Activated naive CD8-positive, alpha-beta T cell treated with anti-CD3 and anti-CD28 coated beads, Interleukin-2, amount 10 ng/mL, durations not matched to agents 7 days and 5 days (primary cell): ENCODE measurements around the gene AFF4. TPM values are rescaled to one million over a fixed set of nuclear protein-coding genes. Genes with fewer than 3 reads are reported as not detected.
"Not testable (repeated sequence)": the region's sequence is repeated elsewhere in the genome, so short reads cannot be mapped to it uniquely, and the experiment has no call there.

ENCODE experiments used
- ATAC-seq: fragments of 150-1000 bp; cut with Tn5 transposase; one replicate; pipeline ENCODE4 v1.10.0; 2021; ENCODE audit warnings: low read depth, moderate library complexity
- POLR2A ChIA-PET: fragments of 350-600 bp; sonication (Branson Sonifier 250); formaldehyde crosslinking; loops from one replicate; lab custom pipeline; 2021; ENCODE audit warnings: antibody characterized with exemption; lab: Charles Lee
- DNase-seq: peaks from one replicate; pipeline ENCODE4 v3.0.0; 2021
- H3K27ac Mint-ChIP-seq: one replicate; pipeline ENCODE4 v1.8.0; 2022; ENCODE audit warnings: mild to moderate bottlenecking, mixed read lengths
- H3K27me3 Mint-ChIP-seq: one replicate; pipeline ENCODE4 v1.8.0; 2022; ENCODE audit warnings: mild to moderate bottlenecking, moderate library complexity, mixed read lengths
- H3K36me3 Mint-ChIP-seq: one replicate; pipeline ENCODE4 v1.8.0; 2021; ENCODE audit warnings: mild to moderate bottlenecking, mixed read lengths
- H3K4me1 Mint-ChIP-seq: one replicate; pipeline ENCODE4 v1.8.0; 2021; ENCODE audit warnings: mixed read lengths
- H3K4me3 Mint-ChIP-seq: one replicate; pipeline ENCODE4 v1.8.0; 2022; ENCODE audit warnings: mild to moderate bottlenecking, moderate library complexity, mixed read lengths
- H3K9me3 Mint-ChIP-seq: one replicate; pipeline ENCODE4 v1.8.0; 2021; ENCODE audit warnings: mixed read lengths
- total RNA-seq, 2 experiments: library from RNA; stranded (reverse); gene quantifications; one replicate each; pipeline ENCODE4 v1.2.3, GENCODE V29; 2021

The AFF4 gene, protein sequence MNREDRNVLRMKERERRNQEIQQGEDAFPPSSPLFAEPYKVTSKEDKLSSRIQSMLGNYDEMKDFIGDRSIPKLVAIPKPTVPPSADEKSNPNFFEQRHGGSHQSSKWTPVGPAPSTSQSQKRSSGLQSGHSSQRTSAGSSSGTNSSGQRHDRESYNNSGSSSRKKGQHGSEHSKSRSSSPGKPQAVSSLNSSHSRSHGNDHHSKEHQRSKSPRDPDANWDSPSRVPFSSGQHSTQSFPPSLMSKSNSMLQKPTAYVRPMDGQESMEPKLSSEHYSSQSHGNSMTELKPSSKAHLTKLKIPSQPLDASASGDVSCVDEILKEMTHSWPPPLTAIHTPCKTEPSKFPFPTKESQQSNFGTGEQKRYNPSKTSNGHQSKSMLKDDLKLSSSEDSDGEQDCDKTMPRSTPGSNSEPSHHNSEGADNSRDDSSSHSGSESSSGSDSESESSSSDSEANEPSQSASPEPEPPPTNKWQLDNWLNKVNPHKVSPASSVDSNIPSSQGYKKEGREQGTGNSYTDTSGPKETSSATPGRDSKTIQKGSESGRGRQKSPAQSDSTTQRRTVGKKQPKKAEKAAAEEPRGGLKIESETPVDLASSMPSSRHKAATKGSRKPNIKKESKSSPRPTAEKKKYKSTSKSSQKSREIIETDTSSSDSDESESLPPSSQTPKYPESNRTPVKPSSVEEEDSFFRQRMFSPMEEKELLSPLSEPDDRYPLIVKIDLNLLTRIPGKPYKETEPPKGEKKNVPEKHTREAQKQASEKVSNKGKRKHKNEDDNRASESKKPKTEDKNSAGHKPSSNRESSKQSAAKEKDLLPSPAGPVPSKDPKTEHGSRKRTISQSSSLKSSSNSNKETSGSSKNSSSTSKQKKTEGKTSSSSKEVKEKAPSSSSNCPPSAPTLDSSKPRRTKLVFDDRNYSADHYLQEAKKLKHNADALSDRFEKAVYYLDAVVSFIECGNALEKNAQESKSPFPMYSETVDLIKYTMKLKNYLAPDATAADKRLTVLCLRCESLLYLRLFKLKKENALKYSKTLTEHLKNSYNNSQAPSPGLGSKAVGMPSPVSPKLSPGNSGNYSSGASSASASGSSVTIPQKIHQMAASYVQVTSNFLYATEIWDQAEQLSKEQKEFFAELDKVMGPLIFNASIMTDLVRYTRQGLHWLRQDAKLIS
- 10 to 100 TPM; 40.3 to 42.1 TPM for total RNA-seq

DNA sequence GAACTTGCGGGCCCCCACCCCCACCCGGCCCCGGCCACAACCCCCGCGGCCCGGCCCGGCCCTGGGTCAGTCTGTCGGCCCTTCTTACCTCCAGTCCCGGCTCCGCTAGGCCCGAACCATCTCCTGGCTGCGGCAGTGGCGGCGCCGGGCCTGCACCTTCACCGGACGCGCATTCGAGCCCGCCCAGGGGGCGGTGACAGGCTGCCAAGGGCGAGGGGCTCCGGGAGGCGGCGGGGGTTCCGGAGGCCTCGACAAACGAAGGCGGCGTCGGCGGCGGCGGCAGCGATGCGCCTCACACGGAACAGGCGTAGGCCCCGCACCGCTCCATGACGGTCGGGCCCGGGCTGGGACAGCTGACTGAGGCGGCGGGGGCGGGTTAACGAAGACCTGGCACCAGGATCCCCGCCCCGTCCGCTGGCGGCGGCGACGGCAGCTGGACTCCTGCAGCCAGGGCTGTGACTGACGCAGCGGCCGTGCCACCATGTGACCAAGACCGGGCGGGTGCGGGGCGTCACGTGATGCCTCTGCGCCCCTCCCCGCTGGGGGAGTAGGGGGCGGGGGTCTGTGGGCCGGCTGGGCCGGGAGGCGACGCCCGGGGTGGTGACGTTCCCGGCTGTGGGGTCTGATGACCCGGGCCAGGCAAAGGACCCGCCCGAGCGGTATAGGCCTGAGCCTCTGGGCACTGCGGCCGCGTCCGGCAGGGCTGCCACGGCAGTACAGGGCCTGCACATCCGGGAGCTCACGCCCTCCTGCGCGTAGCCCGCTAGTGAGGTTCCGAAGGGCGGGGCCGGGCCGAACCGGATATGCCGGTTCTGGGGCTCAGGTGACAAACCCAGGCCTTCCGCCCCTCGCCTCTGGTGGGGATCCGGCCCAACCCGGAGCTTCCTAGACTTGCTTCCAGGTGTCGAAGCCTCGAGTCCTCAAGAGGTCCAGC, at the start of gene AFF4:
Gene AFF4 (minus strand): TSS at position 464 of the 934 bp plus-strand sequence. CDS start 26,445 bp downstream, outside the sequence.
- no peaks in the 10 kb centered on the region for H3K27me3 Mint-ChIP-seq
- DNase-seq = peak; percentile 90
- H3K4me1 Mint-ChIP-seq = peaks cover 22% of the 10 kb centered on the region
- POLR2A ChIA-PET = interaction anchor here (0.6 to 3.6 kb wide), 14 partner anchors 9 to 1408 kb away, joined by 3 to 33 read pairs (median 4); partner anchors contain the start of genes GDF9, HSPA4, RAD50 and UBE2B
- no peaks in the 10 kb centered on the region for H3K9me3 Mint-ChIP-seq
- peak; percentile 91 for ATAC-seq
- H3K4me3 Mint-ChIP-seq = peak within 1 kb of the TSS; percentile 97
- H3K27ac Mint-ChIP-seq = peak within 1 kb of the TSS; percentile 96
- peaks cover 3% of the 10 kb centered on the region for H3K36me3 Mint-ChIP-seq

DNA sequence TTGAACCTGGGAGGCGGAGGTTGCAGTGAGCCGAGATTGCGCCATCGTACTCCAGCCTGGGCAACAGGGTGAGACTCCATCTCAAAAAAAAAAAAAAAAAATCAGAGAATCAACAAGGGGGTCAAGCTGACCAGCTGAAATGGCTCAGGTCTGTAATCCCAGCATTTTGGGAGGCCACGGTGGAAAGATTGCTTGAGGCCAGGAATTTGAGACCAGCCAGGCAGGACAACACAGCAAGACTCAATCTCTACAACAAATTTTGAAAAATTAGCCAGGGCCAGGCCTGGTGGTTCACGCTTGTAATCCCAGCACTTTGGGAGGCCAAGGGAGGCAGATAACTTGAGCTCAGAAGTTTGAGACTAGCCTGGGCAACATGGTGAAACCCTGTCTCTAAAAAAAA, 45.0 kb upstream of the AFF4 start:
- ATAC-seq, H3K4me1 Mint-ChIP-seq, H3K27me3 Mint-ChIP-seq, H3K9me3 Mint-ChIP-seq, H3K27ac Mint-ChIP-seq, H3K4me3 Mint-ChIP-seq, DNase-seq: not testable (repeated sequence)
- peaks cover 17% of the 10 kb centered on the region for H3K36me3 Mint-ChIP-seq
- POLR2A ChIA-PET = interaction anchor here (0.6 kb wide), 1 partner anchor 1516 kb away, joined by 3 read pairs; no protein-coding TSS in a partner anchor

DNA sequence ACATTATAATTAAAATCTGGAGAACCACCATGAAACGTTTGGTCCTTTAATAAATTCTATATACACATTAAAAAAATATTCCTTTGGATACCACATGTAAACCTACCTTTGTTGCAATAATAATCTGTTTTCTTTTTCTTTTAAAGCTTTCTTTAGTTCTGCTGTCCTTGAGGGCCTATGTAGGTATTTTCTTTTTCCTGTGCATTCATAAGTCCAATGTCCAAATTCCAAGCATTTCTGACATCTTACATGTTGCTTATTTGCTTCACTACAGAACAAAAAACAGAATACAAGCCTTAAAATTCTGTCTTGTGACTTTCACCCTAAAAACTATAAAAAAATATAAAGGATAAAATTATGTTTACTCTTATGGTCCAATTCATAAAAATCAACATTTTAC, 43.2 kb upstream of the AFF4 start:
- peaks cover 2% of the 10 kb centered on the region for H3K4me1 Mint-ChIP-seq
- peaks cover 21% of the 10 kb centered on the region for H3K36me3 Mint-ChIP-seq
- ATAC-seq (no peak), DNase-seq (no peak)
- H3K27ac Mint-ChIP-seq = no peak overlapping the region
- no peaks in the 10 kb centered on the region for H3K9me3 Mint-ChIP-seq
- H3K4me3 Mint-ChIP-seq = no peak overlapping the region
- POLR2A ChIA-PET = no interaction called here
- H3K27me3 Mint-ChIP-seq = no peaks in the 10 kb centered on the region

DNA sequence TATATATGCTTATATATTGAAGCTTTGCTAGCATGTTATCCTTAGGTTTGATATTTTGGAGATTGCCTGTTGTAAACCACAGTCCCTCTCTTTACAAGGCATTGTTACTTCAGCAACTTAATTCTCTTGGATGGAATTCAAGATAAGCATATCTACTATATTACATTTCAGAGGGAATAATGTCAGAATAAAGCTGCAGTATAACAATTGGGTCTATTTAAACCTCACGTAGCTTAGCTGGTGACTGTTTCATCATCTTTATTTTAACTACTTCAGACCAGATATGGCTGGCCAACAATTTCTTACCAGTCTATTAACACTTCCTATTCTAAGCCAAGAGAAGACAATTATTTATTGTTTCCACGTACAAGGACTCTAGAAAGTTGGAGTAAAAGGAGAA, 35.8 kb upstream of the AFF4 start:
- no peak for DNase-seq
- Mint-ChIP-seq H3K27me3 (no peaks in the 10 kb centered on the region), H3K9me3 (no peaks in the 10 kb centered on the region), H3K4me3 (no peak overlapping the region), H3K36me3 (peaks cover 16% of the 10 kb centered on the region), H3K4me1 (no peaks in the 10 kb centered on the region), H3K27ac (no peak overlapping the region)
- POLR2A ChIA-PET = no interaction called here
- ATAC-seq = no peak

DNA sequence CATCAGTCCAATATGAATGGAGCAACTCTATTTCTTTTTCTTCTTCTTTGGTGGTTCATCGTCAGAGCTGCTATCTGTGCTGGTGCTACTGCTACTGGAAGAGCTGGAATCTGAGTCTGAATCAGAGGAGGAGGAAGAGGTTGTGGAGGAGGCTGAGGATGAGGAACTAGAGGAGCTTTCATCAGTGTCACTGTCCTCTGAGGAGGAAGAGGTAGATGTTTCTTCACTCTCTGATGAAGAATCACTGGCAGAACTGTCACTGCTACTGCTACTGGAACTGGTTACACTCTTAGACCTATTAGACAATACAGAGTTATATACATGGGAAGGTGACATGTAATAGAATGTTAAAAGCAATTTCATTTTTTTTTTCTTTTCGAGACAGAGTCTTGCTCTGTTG, 35.1 kb upstream of the AFF4 start:
- Mint-ChIP-seq H3K36me3 (peaks cover 15% of the 10 kb centered on the region), H3K27ac (no peak overlapping the region), H3K4me1 (no peaks in the 10 kb centered on the region), H3K9me3 (no peaks in the 10 kb centered on the region), H3K4me3 (no peak overlapping the region), H3K27me3 (no peaks in the 10 kb centered on the region)
- no peak for DNase-seq
- POLR2A ChIA-PET = no interaction called here
- ATAC-seq = no peak

DNA sequence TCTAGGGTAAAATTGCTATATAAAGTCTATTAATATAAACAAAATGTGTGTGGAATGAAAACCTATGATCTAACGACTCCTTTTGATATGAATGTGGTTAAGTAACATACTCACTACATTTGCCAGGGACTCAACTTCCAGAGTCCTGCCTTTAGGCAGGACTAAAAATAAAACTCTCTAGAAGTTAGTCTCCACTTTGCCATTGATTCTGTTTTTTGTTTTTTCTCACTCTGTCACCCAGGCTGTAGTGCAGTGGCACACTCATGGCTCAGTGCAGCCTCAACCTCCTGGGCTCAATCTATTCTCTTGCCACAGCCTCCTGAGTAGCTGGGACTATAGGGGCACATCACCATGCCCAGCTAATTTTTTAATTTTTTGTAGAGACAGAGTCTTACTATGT, 32.9 kb upstream of the AFF4 start:
- DNase-seq (no peak), ATAC-seq (no peak)
- H3K27ac Mint-ChIP-seq = no peak overlapping the region
- H3K4me3 Mint-ChIP-seq = no peak overlapping the region
- no peaks in the 10 kb centered on the region for H3K4me1 Mint-ChIP-seq
- H3K27me3 Mint-ChIP-seq = no peaks in the 10 kb centered on the region
- no peaks in the 10 kb centered on the region for H3K9me3 Mint-ChIP-seq
- peaks cover 5% of the 10 kb centered on the region for H3K36me3 Mint-ChIP-seq
- POLR2A ChIA-PET = no interaction called here

DNA sequence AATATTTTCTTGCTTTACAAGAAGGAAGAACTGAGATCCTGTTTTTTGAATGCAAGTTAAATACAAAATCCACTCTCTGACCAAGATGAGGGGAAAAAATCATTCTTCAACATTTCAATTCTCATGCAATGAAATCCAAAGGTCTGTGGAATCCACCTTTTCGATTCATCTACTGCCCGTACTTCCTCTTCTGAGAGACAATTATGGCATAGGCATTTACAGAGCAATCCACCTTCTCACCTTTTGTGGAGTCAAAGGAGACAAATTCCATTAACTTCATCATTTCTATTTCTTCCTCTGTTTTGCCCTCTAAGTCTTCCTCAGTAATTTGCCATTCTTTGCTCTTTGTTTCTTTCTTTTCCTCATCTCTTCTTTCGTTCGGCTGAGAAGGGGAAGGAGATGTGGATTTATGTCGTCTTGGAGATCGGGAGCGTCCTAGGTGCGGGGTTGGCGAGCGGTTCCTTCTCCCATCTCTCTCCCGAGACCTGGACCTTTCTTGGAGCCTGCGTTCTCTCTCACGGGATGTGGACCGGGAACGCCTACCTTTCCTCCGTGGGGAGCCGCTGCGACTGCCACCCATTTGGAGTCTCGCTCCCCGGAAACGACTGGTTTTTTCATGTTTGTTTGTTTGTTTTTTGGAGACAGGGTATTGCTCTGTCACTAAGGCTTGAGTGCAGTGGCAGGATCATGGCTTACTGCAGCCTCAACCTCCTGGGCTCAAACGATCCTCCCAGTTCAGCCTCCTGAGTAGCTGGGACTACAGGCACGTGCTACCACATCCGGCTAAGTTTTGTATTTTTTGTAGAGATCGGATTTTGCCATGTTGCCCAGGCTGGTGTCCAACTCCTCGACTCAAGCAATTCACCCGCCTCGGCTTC, 24.3 kb upstream of the AFF4 start:
- DNase-seq (no peak), ATAC-seq (no peak)
- POLR2A ChIA-PET = no interaction called here
- no peak overlapping the region for H3K4me3 Mint-ChIP-seq
- peaks cover 2% of the 10 kb centered on the region for H3K27me3 Mint-ChIP-seq
- H3K36me3 Mint-ChIP-seq = no peaks in the 10 kb centered on the region
- no peaks in the 10 kb centered on the region for H3K9me3 Mint-ChIP-seq
- H3K27ac Mint-ChIP-seq = no peak overlapping the region
- no peaks in the 10 kb centered on the region for H3K4me1 Mint-ChIP-seq

DNA sequence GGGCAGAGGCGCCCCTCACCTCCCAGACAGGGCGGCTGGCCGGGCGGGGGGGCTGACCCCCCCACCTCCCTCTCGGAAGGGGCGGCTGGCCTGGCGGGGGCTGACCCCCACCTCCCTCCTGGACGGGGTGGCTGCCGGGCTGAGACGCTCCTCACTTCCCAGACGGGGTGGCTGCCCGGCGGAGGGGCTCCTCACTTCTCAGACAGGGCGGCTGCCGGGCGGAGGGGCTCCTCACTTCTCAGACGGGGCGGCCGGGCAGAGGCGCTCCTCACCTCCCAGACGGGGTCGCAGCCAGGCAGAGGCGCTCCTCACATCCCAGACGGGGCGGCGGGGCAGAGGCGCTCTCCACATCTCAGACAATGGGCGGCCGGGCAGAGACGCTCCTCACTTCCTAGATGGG, 19.5 kb upstream of the AFF4 start:
- ATAC-seq, H3K36me3 Mint-ChIP-seq, H3K27me3 Mint-ChIP-seq, POLR2A ChIA-PET, H3K4me1 Mint-ChIP-seq, DNase-seq, H3K4me3 Mint-ChIP-seq, H3K9me3 Mint-ChIP-seq, H3K27ac Mint-ChIP-seq: not testable (repeated sequence)

DNA sequence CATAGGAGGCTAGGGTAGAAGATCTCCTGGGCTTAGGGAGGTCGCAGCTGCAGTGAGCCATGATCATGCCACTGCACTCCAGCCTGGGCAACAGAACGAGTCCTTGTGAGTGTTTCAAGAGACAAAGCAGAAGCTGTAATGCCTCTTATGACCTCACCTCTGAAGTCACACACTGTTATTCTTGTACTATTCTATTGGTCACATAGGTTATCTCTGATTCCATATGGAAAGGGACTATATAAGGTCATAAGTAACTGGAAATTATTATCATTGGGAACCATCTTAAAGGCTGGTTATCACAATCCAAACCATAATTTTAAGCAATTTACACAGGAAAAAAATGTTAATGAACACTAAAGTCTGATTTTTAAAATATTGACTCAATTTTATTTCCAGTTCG, 17.9 kb upstream of the AFF4 start:
- POLR2A ChIA-PET = no interaction called here

DNA sequence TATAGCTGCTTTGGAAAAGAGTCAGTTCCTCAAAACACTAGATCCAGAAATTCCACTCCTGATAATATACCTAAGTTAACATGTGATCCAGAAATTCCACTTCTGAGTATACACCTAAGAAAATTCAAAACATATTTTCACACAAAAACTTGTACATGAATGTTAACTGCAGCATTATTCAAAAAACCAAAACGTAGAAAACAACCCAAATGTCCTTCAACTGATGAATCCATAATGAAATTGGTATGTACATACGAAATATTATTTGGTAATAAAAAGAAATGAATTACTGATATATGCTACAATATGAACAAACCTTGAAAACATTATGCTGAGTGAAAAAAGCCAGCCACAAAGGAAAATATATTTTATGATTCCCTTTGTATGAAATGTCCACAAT, 16.5 kb upstream of the AFF4 start:
- Mint-ChIP-seq H3K4me1 (no peaks in the 10 kb centered on the region), H3K9me3 (no peaks in the 10 kb centered on the region), H3K27ac (no peak overlapping the region), H3K36me3 (peaks cover 1% of the 10 kb centered on the region), H3K27me3 (peaks cover 7% of the 10 kb centered on the region), H3K4me3 (no peak overlapping the region)
- no peak for DNase-seq
- POLR2A ChIA-PET = interaction anchor here (0.5 kb wide), 1 partner anchor 1694 kb away, joined by 4 read pairs; no protein-coding TSS in a partner anchor
- ATAC-seq = no peak

More for the DNA sequence above, 17.9 kb upstream of the AFF4 start:
- H3K36me3 Mint-ChIP-seq = peaks cover 1% of the 10 kb centered on the region
- ATAC-seq = no peak
- no peaks in the 10 kb centered on the region for H3K4me1 Mint-ChIP-seq
- no peaks in the 10 kb centered on the region for H3K9me3 Mint-ChIP-seq
- no peak overlapping the region for H3K4me3 Mint-ChIP-seq
- H3K27me3 Mint-ChIP-seq = peaks cover 3% of the 10 kb centered on the region
- no peak for DNase-seq
- H3K27ac Mint-ChIP-seq = no peak overlapping the region

DNA sequence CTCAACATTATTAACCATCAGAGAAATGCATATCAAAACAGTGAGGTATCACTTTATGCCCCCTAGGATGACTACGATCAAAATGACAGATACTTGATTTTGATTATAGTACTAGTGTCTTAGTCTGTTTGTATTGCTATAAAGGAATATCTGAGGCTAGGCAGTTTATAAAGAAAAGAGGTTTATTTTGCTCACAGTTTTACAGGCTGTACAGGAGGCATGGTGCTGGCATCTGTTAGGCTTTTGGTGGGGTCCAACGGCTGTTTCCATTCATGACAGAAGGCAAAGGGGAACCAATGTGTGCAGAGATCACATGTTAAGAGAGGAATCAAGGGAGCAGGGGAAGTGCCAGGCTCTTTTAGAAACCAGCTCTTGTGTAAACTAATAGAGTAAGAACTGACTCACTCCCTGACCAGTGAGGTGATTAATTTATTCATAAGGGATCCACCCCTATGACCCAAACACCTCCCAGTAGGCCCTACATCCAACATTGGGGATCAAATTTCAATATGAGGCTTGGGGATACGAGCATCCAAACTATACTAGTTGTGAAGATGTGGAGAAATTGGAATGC, 16.0 kb upstream of the AFF4 start:
- Mint-ChIP-seq H3K36me3 (peaks cover 1% of the 10 kb centered on the region), H3K27me3 (peaks cover 7% of the 10 kb centered on the region), H3K9me3 (no peaks in the 10 kb centered on the region), H3K4me3 (no peak overlapping the region), H3K27ac (no peak overlapping the region), H3K4me1 (no peaks in the 10 kb centered on the region)
- POLR2A ChIA-PET = interaction anchor here (0.5 kb wide), 1 partner anchor 1694 kb away, joined by 4 read pairs; no protein-coding TSS in a partner anchor
- DNase-seq (no peak), ATAC-seq (no peak)
